Measurements from ENCODE around the gene IBSP.

- TF ChIP-seq CTCF (IDR thresholded peaks at IDR 0.05; ENCODE audit: low read length): peak; percentile 60
- no peak for TF ChIP-seq EZH2 (optimal IDR thresholded peaks at IDR 0.05; ENCODE audit: low read depth, low read length)
Observed at GRCh38 chr4:87848622-87849351, 49.4 kb downstream of the IBSP start.
